Glutamatergic neuron (in vitro differentiated cells): ENCODE data around the gene IDI1. TPM values are rescaled to one million over a fixed set of nuclear protein-coding genes. Genes with fewer than 3 reads are reported as not detected.

Source experiments
- DNase-seq: peaks from one replicate; pipeline ENCODE4 v3.0.0; 2022
- H3K27ac Mint-ChIP-seq: one replicate; pipeline ENCODE4 v1.8.0; 2020; ENCODE audit warnings: mild to moderate bottlenecking, mixed read lengths, inconsistent platforms; ENCODE audit not compliant: unreplicated experiment
- H3K27me3 Mint-ChIP-seq: one replicate; pipeline ENCODE4 v1.8.0; 2020; ENCODE audit warnings: mild to moderate bottlenecking, moderate library complexity, mixed read lengths, inconsistent platforms; ENCODE audit not compliant: unreplicated experiment
- H3K36me3 Mint-ChIP-seq: one replicate; pipeline ENCODE4 v1.8.0; 2020; ENCODE audit warnings: mild to moderate bottlenecking, mixed read lengths, inconsistent platforms; ENCODE audit not compliant: unreplicated experiment
- H3K4me1 Mint-ChIP-seq: one replicate; pipeline ENCODE4 v1.8.0; 2020; ENCODE audit warnings: mild to moderate bottlenecking, low read depth, mixed read lengths, inconsistent platforms; ENCODE audit not compliant: unreplicated experiment
- H3K4me3 Mint-ChIP-seq: one replicate; pipeline ENCODE4 v1.8.0; 2020; ENCODE audit warnings: mild to moderate bottlenecking, mixed read lengths, inconsistent platforms; ENCODE audit not compliant: unreplicated experiment
- H3K9me3 Mint-ChIP-seq: one replicate; pipeline ENCODE4 v1.8.0; 2020; ENCODE audit warnings: mild to moderate bottlenecking, moderate library complexity, mixed read lengths, inconsistent platforms; ENCODE audit not compliant: unreplicated experiment
- total RNA-seq: library from RNA; stranded (reverse); fragmentation: NEBNext Ultra II Directional; extraction: Animal tissue kit (Norgen Biotek cat#: 25700); gene quantifications from one replicate; pipeline ENCODE4 v1.2.1, GENCODE V29; 2021; ENCODE audit not compliant: unreplicated experiment
- TF ChIP-seq, protein P1 (sequence below): fragments of 200-600 bp; sonication (generic); IDR thresholded peaks from one replicate; pipeline ENCODE4 v1.5.0; 2021; ENCODE audit not compliant: partially characterized antibody, unreplicated experiment

The IDI1 gene
- total RNA-seq, 1 donor from 2014 or later = 103 TPM

DNA sequence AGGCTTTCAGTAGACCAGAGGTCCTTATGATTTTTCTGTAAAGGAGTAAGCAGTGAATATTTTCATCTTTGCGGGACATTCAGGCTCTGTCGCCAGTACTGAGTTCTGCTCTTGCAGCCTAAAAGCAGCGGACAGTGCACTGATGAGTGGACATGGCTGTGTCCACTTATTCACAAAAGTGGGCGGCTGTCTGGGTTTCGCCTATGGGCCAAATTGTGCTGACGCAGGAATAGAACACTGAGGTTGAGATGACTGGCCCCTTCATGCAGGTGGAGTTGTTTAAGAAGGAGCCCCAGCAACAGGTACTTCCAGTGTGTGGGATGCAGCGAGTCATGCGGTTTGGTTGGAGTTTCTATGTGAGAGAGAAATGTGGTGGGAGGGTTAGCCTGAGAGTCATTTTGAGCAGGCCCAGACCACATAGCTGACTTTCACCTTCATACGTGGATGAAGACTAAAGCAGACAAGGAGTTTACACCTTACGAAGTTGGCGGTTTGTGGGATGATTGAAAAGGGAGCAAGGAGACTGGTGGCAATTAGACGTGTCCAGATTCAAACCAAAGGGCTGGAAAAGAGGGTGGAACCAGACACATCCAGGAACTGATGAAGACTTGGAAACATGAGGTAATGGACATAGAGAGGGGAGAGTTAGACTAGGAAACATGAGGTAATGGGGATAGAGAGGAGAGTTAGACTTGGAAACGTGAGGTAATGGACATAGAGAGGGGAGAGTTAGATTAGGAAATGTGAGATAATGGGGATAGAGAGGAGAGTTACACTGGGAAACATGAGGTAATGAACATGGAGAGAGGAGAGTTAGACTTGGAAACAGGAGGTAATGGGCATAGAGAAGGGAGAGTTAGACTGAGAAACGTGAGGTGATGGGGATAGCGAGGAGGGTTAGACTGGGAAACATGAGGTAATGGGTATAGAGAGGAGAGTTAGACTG is 45.5 kb upstream of the IDI1 start:
- Mint-ChIP-seq H3K36me3 (peaks cover 9% of the 10 kb centered on the region), H3K27me3 (peaks cover 5% of the 10 kb centered on the region), H3K4me3 (no peak overlapping the region), H3K9me3 (no peaks in the 10 kb centered on the region), H3K4me1 (peaks cover 3% of the 10 kb centered on the region), H3K27ac (no peak overlapping the region)
- TF ChIP-seq, protein P1, sequence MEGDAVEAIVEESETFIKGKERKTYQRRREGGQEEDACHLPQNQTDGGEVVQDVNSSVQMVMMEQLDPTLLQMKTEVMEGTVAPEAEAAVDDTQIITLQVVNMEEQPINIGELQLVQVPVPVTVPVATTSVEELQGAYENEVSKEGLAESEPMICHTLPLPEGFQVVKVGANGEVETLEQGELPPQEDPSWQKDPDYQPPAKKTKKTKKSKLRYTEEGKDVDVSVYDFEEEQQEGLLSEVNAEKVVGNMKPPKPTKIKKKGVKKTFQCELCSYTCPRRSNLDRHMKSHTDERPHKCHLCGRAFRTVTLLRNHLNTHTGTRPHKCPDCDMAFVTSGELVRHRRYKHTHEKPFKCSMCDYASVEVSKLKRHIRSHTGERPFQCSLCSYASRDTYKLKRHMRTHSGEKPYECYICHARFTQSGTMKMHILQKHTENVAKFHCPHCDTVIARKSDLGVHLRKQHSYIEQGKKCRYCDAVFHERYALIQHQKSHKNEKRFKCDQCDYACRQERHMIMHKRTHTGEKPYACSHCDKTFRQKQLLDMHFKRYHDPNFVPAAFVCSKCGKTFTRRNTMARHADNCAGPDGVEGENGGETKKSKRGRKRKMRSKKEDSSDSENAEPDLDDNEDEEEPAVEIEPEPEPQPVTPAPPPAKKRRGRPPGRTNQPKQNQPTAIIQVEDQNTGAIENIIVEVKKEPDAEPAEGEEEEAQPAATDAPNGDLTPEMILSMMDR = no peak
- no peak for DNase-seq

DNA sequence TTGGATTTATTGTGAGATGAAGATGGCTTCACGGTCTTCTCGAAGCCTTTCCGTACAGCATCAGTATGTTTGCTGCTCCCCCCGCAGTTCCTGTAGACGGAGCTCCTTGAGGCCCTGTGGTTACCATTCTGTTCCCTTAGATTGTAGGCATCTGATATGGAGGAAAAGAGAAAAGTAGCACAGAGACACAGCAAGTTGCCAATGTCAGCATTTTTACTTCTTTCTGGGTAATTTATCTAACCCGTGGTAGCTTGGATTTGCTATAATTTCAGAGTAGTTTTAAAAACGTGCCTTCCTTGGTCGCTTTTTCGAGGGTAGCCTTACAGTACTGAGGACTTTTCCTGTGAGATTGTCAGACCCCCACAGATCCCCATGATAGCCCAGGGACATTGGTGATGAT is 44.8 kb upstream of the IDI1 start:
- no peak for DNase-seq
- Mint-ChIP-seq H3K27me3 (peaks cover 5% of the 10 kb centered on the region), H3K9me3 (no peaks in the 10 kb centered on the region), H3K36me3 (peaks cover 10% of the 10 kb centered on the region), H3K4me1 (peaks cover 3% of the 10 kb centered on the region), H3K27ac (no peak overlapping the region), H3K4me3 (no peak overlapping the region)
- TF ChIP-seq, protein P1 = no peak

DNA sequence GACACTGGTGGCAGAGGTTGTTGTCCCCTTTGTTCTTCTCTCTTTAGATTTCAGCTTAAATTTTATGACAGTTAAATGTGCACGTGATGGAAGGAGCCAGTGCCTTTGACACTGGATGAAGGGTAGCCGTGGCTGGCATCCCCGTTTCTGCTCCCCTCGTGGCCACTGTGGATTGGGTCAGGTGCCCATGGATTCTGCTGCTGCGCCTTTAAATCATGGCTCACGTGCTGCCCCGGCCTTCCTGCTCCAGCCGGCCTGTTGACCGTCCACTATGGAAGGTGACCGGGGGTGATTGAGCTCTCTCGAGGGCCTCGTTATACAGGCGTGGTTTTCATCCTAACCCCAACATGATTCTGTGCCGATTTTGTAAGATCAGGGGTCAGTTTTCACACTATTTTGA is 41.8 kb upstream of the IDI1 start:
- Mint-ChIP-seq H3K27me3 (peaks cover 3% of the 10 kb centered on the region), H3K27ac (no peak overlapping the region), H3K36me3 (peaks cover 17% of the 10 kb centered on the region), H3K4me3 (no peak overlapping the region), H3K4me1 (peaks cover 3% of the 10 kb centered on the region), H3K9me3 (no peaks in the 10 kb centered on the region)
- DNase-seq = no peak
- TF ChIP-seq, protein P1 = no peak

- Mint-ChIP-seq H3K9me3 (no peaks in the 10 kb centered on the region), H3K4me1 (peaks cover 3% of the 10 kb centered on the region), H3K27me3 (peaks cover 3% of the 10 kb centered on the region), H3K36me3 (peaks cover 17% of the 10 kb centered on the region), H3K27ac (no peak overlapping the region), H3K4me3 (no peak overlapping the region)
- no peak for DNase-seq
- TF ChIP-seq, protein P1 = no peak
Observed at GRCh38 chr10:1089017-1089689, 40.2 kb upstream of the IDI1 start.

GRCh38 chr10:1086787-1087186 is 37.9 kb upstream of the IDI1 start:
- no peaks in the 10 kb centered on the region for H3K9me3 Mint-ChIP-seq
- H3K27ac Mint-ChIP-seq = no peak overlapping the region
- H3K36me3 Mint-ChIP-seq = peaks cover 12% of the 10 kb centered on the region
- TF ChIP-seq, protein P1 = no peak
- no peak overlapping the region for H3K4me3 Mint-ChIP-seq
- peaks cover 3% of the 10 kb centered on the region for H3K4me1 Mint-ChIP-seq
- peaks cover 3% of the 10 kb centered on the region for H3K27me3 Mint-ChIP-seq
- no peak for DNase-seq
